RPMI7951 (cell line): ENCODE measurements around the gene CA10. TPM values are rescaled to one million over a fixed set of nuclear protein-coding genes. Genes with fewer than 3 reads are reported as not detected.

ENCODE experiments used
- DNase-seq: peaks from one replicate; pipeline ENCODE4 v3.0.0-alpha.2; 2012; ENCODE audit warnings: low read depth
- total RNA-seq: library from RNA; depleted of rRNA; stranded (reverse); fragments of >200 nt; shearing (Covaris generic); gene quantifications from 2 replicates; pipeline ENCODE4 v1.2.3, GENCODE V29; 2014

CA10 gene
- total RNA-seq, 1 experiment from 2014 or later = not detected

GRCh38 chr17:51818777-51819176 lies 339.7 kb downstream of the CA10 start:
- DNase-seq = peak; percentile 4

- DNase-seq = no peak
Observed at GRCh38 chr17:51817955-51818354, 340.6 kb downstream of the CA10 start.

GRCh38 chr17:51817117-51817516 lies 341.4 kb downstream of the CA10 start:
- no peak for DNase-seq

GRCh38 chr17:51815097-51815496 lies 343.4 kb downstream of the CA10 start:
- DNase-seq = no peak

- DNase-seq = no peak
Observed at GRCh38 chr17:51814521-51814920, 344.0 kb downstream of the CA10 start.

GRCh38 chr17:51813784-51814174 lies 344.7 kb downstream of the CA10 start:
- no peak for DNase-seq

- DNase-seq = no peak
Observed at GRCh38 chr17:51813140-51813783, 345.3 kb downstream of the CA10 start.

GRCh38 chr17:51807460-51807859 lies 351.1 kb downstream of the CA10 start:
- no peak for DNase-seq

GRCh38 chr17:51805765-51806164 lies 352.7 kb downstream of the CA10 start:
- DNase-seq = no peak

- no peak for DNase-seq
Observed at GRCh38 chr17:51805185-51805584, 353.3 kb downstream of the CA10 start.

- no peak for DNase-seq
Observed at GRCh38 chr17:51803161-51803560, 355.4 kb downstream of the CA10 start.

GRCh38 chr17:51802544-51802943 lies 356.0 kb downstream of the CA10 start:
- no peak for DNase-seq

- no peak for DNase-seq
Observed at GRCh38 chr17:51801626-51802025, 356.9 kb downstream of the CA10 start.

- DNase-seq = no peak
Observed at GRCh38 chr17:51799981-51800380, 358.5 kb downstream of the CA10 start.

GRCh38 chr17:51799240-51799639 lies 359.3 kb downstream of the CA10 start:
- no peak for DNase-seq

- DNase-seq = no peak
Observed at GRCh38 chr17:51797150-51797549, 361.4 kb downstream of the CA10 start.

- no peak for DNase-seq
Observed at GRCh38 chr17:51796026-51796425, 362.5 kb downstream of the CA10 start.

- no peak for DNase-seq
Observed at GRCh38 chr17:51795401-51795800, 363.1 kb downstream of the CA10 start.

- no peak for DNase-seq
Observed at GRCh38 chr17:51794466-51794865, 364.0 kb downstream of the CA10 start.

- no peak for DNase-seq
Observed at GRCh38 chr17:51793686-51794085, 364.8 kb downstream of the CA10 start.

- DNase-seq = no peak
Observed at GRCh38 chr17:51778842-51779241, 379.7 kb downstream of the CA10 start.

- DNase-seq = no peak
Observed at GRCh38 chr17:51770027-51770759, 388.3 kb downstream of the CA10 start.

GRCh38 chr17:51769231-51769630 lies 389.3 kb downstream of the CA10 start:
- no peak for DNase-seq

GRCh38 chr17:51768706-51769105 lies 389.8 kb downstream of the CA10 start:
- DNase-seq = no peak
